Right lobe of liver (tissue), 4 donors: ENCODE data around the gene GTPBP1.

Experiments used
- CTCF ChIP-seq, 4 donors: fragments of 200-600 bp in 3 of 4; fragments of 450-650 bp in 1 of 4; IDR thresholded peaks; one replicate each; pipeline versions ENCODE4 v1.5.1 to v1.8.0; 2016 to 2022; ENCODE audit warnings: antibody characterized with exemption in 4 of 4, mild to moderate bottlenecking in 2 of 4
- POLR2A ChIP-seq: fragments of 450-650 bp; IDR thresholded peaks from one replicate; pipeline ENCODE4 v1.6.1; 2017; ENCODE audit warnings: antibody characterized with exemption, mild to moderate bottlenecking
- donor health status: DM: no; HTN: no; CAD: no.
- donor health status: DM: no; HTN: no; CAD: no.
- donor health status: DM: no; HTN: yes; CAD: no.

GRCh38 chr22:38741166-38741565 lies 35.4 kb downstream of the GTPBP1 start:
- TF ChIP-seq CTCF (IDR thresholded peaks at IDR 0.05) = no peak
- no peak for TF ChIP-seq POLR2A
